GM12878 (cell line): ENCODE results near the gene RASA1. TPM values are rescaled to one million over a fixed set of nuclear protein-coding genes. Genes with fewer than 3 reads are reported as not detected.

ENCODE experiments used
- ATAC-seq: fragments of 200-7000 bp; cut with Tn5 transposase; 3 replicates; pipeline ENCODE4 v1.9.1; 2020; ENCODE audit warnings: mild to moderate bottlenecking, moderate library complexity
- BruUV-seq: library from RNA; stranded (reverse); fragments of 400-500 nt; replicated peaks from 2 replicates; lab custom pipeline; 2021; lab: Mats Ljungman, UMichigan
- CTCF ChIA-PET: fragments of 300-600 bp; sonication (Branson Sonifier 250); formaldehyde crosslinking; extraction: SDS; loops from one replicate; lab custom pipeline; 2021; ENCODE audit warnings: inconsistent platforms; lab: Yijun Ruan, JAX
- POLR2A ChIA-PET: fragments of 350-600 bp; formaldehyde crosslinking; extraction: SDS; loops from one replicate; lab custom pipeline; 2021; ENCODE audit warnings: inconsistent platforms; lab: Charles Lee
- RAD21 ChIA-PET: fragments of 300-600 bp; sonication (Branson Sonifier 250); formaldehyde crosslinking; loops from one replicate; lab custom pipeline; 2023; ENCODE audit warnings: antibody characterized with exemption; ENCODE audit not compliant: unreplicated experiment; lab: Charles Lee
- SMC1A ChIA-PET: fragments of 300-600 bp; sonication (Branson Sonifier 250); formaldehyde crosslinking; loops from one replicate; lab custom pipeline; 2023; ENCODE audit not compliant: unreplicated experiment, uncharacterized antibody; lab: Charles Lee
- DNase-seq: peaks from one replicate; pipeline ENCODE4 v3.0.0-alpha.2; 2011; ENCODE audit warnings: low read depth, low spot score
- FAIRE-seq: peaks from 3 replicates; lab custom pipeline; 2011; peaks lifted over from hg19 to GRCh38; lab: Jason Lieb, UNC
- H2AFZ ChIP-seq: 2 replicates; pipeline ENCODE4 v1.6.0; 2011; ENCODE audit warnings: low read depth, low read length, control low read depth; ENCODE audit not compliant: control insufficient read depth
- H3K27ac ChIP-seq: 2 replicates; pipeline ENCODE4 v1.5.1; 2011; ENCODE audit warnings: control low read depth; ENCODE audit not compliant: control insufficient read depth, insufficient read depth
- H3K27me3 ChIP-seq, 2 experiments: replicated peaks in 1 of 2; 2 replicates each; pipeline versions ENCODE4 v1.6.0 to v1.6.1; 2011; ENCODE audit warnings: low read length in 1 of 2; ENCODE audit not compliant: control insufficient read depth in 2 of 2, insufficient read depth in 2 of 2
- H3K36me3 ChIP-seq, 2 experiments: 2 replicates each; pipeline ENCODE4 v1.5.1; 2011; ENCODE audit warnings: low read length in 1 of 2; ENCODE audit not compliant: control insufficient read depth in 2 of 2, insufficient read depth in 2 of 2
- H3K4me1 ChIP-seq: 2 replicates; pipeline ENCODE4 v1.6.1; 2011; ENCODE audit warnings: mild to moderate bottlenecking, low read length, moderate library complexity, mixed read lengths; ENCODE audit not compliant: control insufficient read depth, insufficient read depth
- H3K4me2 ChIP-seq: 2 replicates; pipeline ENCODE4 v1.6.0; 2011; ENCODE audit warnings: control low read depth; ENCODE audit not compliant: control insufficient read depth, insufficient read depth
- H3K4me3 ChIP-seq: fragments of 200-600 bp; sonication (generic); 2 replicates; pipeline ENCODE4 v1.5.1; 2016
- H3K79me2 ChIP-seq: 2 replicates; pipeline ENCODE4 v1.6.0; 2011; ENCODE audit warnings: low read length; ENCODE audit not compliant: control insufficient read depth, insufficient read depth
- H3K9ac ChIP-seq: 2 replicates; pipeline ENCODE4 v1.8.0; 2011; ENCODE audit warnings: low read length, control low read depth, mixed read lengths; ENCODE audit not compliant: control insufficient read depth, insufficient read depth
- H3K9me3 ChIP-seq: replicated peaks from 3 replicates; pipeline ENCODE4 v1.5.1; 2011; ENCODE audit warnings: mild to moderate bottlenecking, low read length; ENCODE audit not compliant: control insufficient read depth, insufficient read depth
- H4K20me1 ChIP-seq: 2 replicates; pipeline ENCODE4 v1.6.0; 2011; ENCODE audit not compliant: control insufficient read depth, insufficient read depth
- ATF2 ChIP-seq: IDR thresholded peaks from 2 replicates; pipeline ENCODE4 v1.6.1; 2012; ENCODE audit warnings: low read length, inconsistent platforms
- ATF7 ChIP-seq: fragments of 450-650 bp; IDR thresholded peaks from 2 replicates; pipeline ENCODE4 v1.6.1; 2016; ENCODE audit warnings: low read depth, mild to moderate bottlenecking
- CEBPB ChIP-seq, 2 experiments: fragments of 150-350 bp in 1 of 2; IDR thresholded peaks; 2 replicates each; pipeline ENCODE4 v1.6.1; 2012 to 2014; ENCODE audit warnings: low read depth in 2 of 2, low read length in 2 of 2, borderline replicate concordance in 1 of 2, inconsistent platforms in 1 of 2
- CREB1 ChIP-seq: IDR thresholded peaks from 2 replicates; pipeline ENCODE4 v1.6.1; 2012; ENCODE audit warnings: low read depth, mild to moderate bottlenecking, inconsistent platforms
- CUX1 ChIP-seq: IDR thresholded peaks from 2 replicates; pipeline ENCODE4 v1.6.1; 2012; ENCODE audit warnings: improper control_type of control experiment, low read depth, low read length; ENCODE audit not compliant: insufficient replicate concordance
- EED ChIP-seq: sonication (generic); IDR thresholded peaks from 2 replicates; pipeline ENCODE4 v1.6.1; 2016; ENCODE audit warnings: antibody characterized with exemption, low read depth
- IKZF1 ChIP-seq: fragments of 450-650 bp; conservative IDR thresholded peaks from 2 replicates; pipeline ENCODE4 v1.6.1; 2017; ENCODE audit warnings: antibody characterized with exemption, mild to moderate bottlenecking
- MEF2B ChIP-seq: fragments of 450-650 bp; IDR thresholded peaks from 2 replicates; pipeline ENCODE4 v1.6.1; 2018; ENCODE audit warnings: mild to moderate bottlenecking, moderate library complexity; ENCODE audit not compliant: partially characterized antibody, poor library complexity, severe bottlenecking
- MYB ChIP-seq: fragments of 150-350 bp; IDR thresholded peaks from 2 replicates; pipeline ENCODE4 v1.6.1; 2014; ENCODE audit warnings: mild to moderate bottlenecking, low read depth, low read length, borderline replicate concordance
- NFIC ChIP-seq: IDR thresholded peaks from 2 replicates; pipeline ENCODE4 v1.6.1; 2012; ENCODE audit warnings: low read depth, mild to moderate bottlenecking, inconsistent platforms, low read length, moderate library complexity
- NR2C2 ChIP-seq: IDR thresholded peaks from 2 replicates; pipeline ENCODE4 v1.6.1; 2011; ENCODE audit warnings: borderline replicate concordance, low read depth; ENCODE audit not compliant: control insufficient read depth, insufficient read length
- NR2F1 ChIP-seq: fragments of 450-650 bp; conservative IDR thresholded peaks from 2 replicates; pipeline ENCODE4 v1.6.1; 2017; ENCODE audit warnings: mild to moderate bottlenecking
- PAX5 ChIP-seq: IDR thresholded peaks from 2 replicates; pipeline ENCODE4 v1.6.1; 2011; ENCODE audit warnings: low read depth, low read length, borderline replicate concordance
- SPI1 ChIP-seq: IDR thresholded peaks from 2 replicates; pipeline ENCODE4 v1.6.1; 2011; ENCODE audit warnings: low read depth, mild to moderate bottlenecking, low read length, moderate library complexity, borderline replicate concordance; ENCODE audit not compliant: insufficient read depth
- SREBF2 ChIP-seq: IDR thresholded peaks from 2 replicates; pipeline ENCODE4 v1.6.1; 2012; ENCODE audit warnings: mild to moderate bottlenecking, low read length
- TAF1 ChIP-seq: IDR thresholded peaks from 2 replicates; pipeline ENCODE4 v1.6.1; 2011; ENCODE audit warnings: mild to moderate bottlenecking, low read depth, low read length, borderline replicate concordance
- ZNF217 ChIP-seq: fragments of 450-650 bp; IDR thresholded peaks from 2 replicates; pipeline ENCODE4 v1.6.1; 2017; ENCODE audit warnings: antibody characterized with exemption, mild to moderate bottlenecking
- ZNF384 ChIP-seq: IDR thresholded peaks from 2 replicates; pipeline ENCODE4 v1.6.1; 2012; ENCODE audit warnings: low read depth, mild to moderate bottlenecking, low read length, improper control_type of control experiment, borderline replicate concordance
- ZNF622 ChIP-seq: fragments of 450-650 bp; IDR thresholded peaks from 2 replicates; pipeline ENCODE4 v1.6.1; 2017; ENCODE audit warnings: mild to moderate bottlenecking, inconsistent platforms
- WGBS: methylation state at CpG from one replicate; pipeline ENCODE4 v1.1.6; 2016; ENCODE audit warnings: low lambda C conversion rate; ENCODE audit not compliant: insufficient replicate concordance, insufficient coverage; ENCODE audit errors: missing lambda C conversion rate; 5-methylcytosine and 5-hydroxymethylcytosine counted together
- in situ Hi-C: fragments of 300-500 bp; cut with MboI; formaldehyde crosslinking; loops from 9 replicates; pipeline ENCODE4 v1.14.3; 2018; ENCODE audit warnings: mixed read lengths
- intact Hi-C: fragments of 100-400 bp; cut with micrococcal nuclease; formaldehyde crosslinking; loops from one replicate; pipeline ENCODE4 v1.14.2; 2022; ENCODE audit not compliant: unreplicated experiment
- polyA plus RNA-seq, 11 experiments: library from polyadenylated mRNA; depleted of rRNA in 4 of 11; unstranded in 6 of 11; stranded (reverse) in 5 of 11; fragments of >200 nt; fragmentation: Nextera tagmentation in 4 of 11; fragmentation: Illumina TruSeq in 1 of 11; extraction: Ambion mirVana in 4 of 11; extraction: Trizol in 1 of 11; gene quantifications; 1 replicate in 1 of 11; 2 replicates in 10 of 11; pipeline versions ENCODE4 v1.2.1 to v1.2.3, GENCODE V29; 2011 to 2016; ENCODE audit warnings: inconsistent platforms in 2 of 11, missing spikeins in 2 of 11, low read depth in 1 of 11
- total RNA-seq, 4 experiments: library from RNA; depleted of rRNA in 3 of 4; stranded (reverse); fragments of >200 nt in 3 of 4; fragmentation: Illumina TruSeq in 1 of 4; extraction: Trizol in 1 of 4; gene quantifications; 2 replicates each; pipeline versions ENCODE4 v1.2.1 to v1.2.3, GENCODE V29; 2013 to 2021

RASA1 gene
- total and polyA plus RNA-seq, 10 of the 15 experiments (the other 5 are each of a cell fraction or from before 2014, with no cell fraction given) = 7.8 to 72.3 (median 21.8) TPM

GRCh38 chr5:87434461-87434860 lies 166.8 kb downstream of the RASA1 start:
- Histone ChIP-seq H3K36me3 (no peaks in the 10 kb centered on the region), H3K9me3 (no peaks in the 10 kb centered on the region), H3K27me3 (no peaks in the 10 kb centered on the region), H4K20me1 (no peaks in the 10 kb centered on the region), H3K4me1 (no peaks in the 10 kb centered on the region), H3K27ac (no peak overlapping the region), H3K9ac (no peak overlapping the region), H3K4me2 (no peak overlapping the region)
- intact Hi-C loops = no loop called here
- POLR2A ChIA-PET = no interaction called here
- FAIRE-seq = no peak
- 0% methylated on average over 1 of the region's 1 CpG for WGBS
- in situ Hi-C loops = no loop called here
- TF ChIP-seq NR2C2 (no peak), PAX5 (no peak), SREBF2 (no peak), CUX1 (no peak), MEF2B (no peak), IKZF1 (no peak), CEBPB (IDR thresholded peaks at IDR 0.05; ENCODE audit: borderline replicate concordance in 1 of 2, low read depth in 2 of 2, low read length in 2 of 2) (no peak), SPI1 (no peak), ZNF217 (no peak), NFIC (no peak), NR2F1 (no peak), EED (no peak), ZNF622 (no peak), MYB (no peak), ATF7 (no peak), ATF2 (no peak), CREB1 (no peak), TAF1 (no peak), ZNF384 (no peak)
- TF ChIP-seq, all 136 proteins: peak for 0
- ChIA-PET CTCF (no interaction called here), SMC1A (no interaction called here), RAD21 (no interaction called here)
- H3K4me3 ChIP-seq = no peak overlapping the region
- BruUV-seq = no TSS peak
- ATAC-seq = no peak
- no peaks in the 10 kb centered on the region for H3K79me2 ChIP-seq
- DNase-seq = no peak
- no peak overlapping the region for H2AFZ ChIP-seq
